Vagina (tissue), 2 donors: ENCODE measurements around the gene PPP2R2B. TPM values are rescaled to one million over a fixed set of nuclear protein-coding genes. Genes with fewer than 3 reads are reported as not detected.

Source experiments
- DNase-seq, 2 donors: peaks; one replicate each; pipeline ENCODE4 v3.0.0-alpha.2; 2017; ENCODE audit errors: extremely low spot score in 2 of 2
- H3K27ac ChIP-seq: fragments of 200-600 bp; sonication (generic); one replicate; pipeline ENCODE4 v1.5.1; 2019
- H3K27me3 ChIP-seq: fragments of 200-600 bp; sonication (generic); one replicate; pipeline ENCODE4 v1.5.1; 2019
- H3K36me3 ChIP-seq, 2 donors: fragments of 200-600 bp; sonication (generic); one replicate each; pipeline ENCODE4 v1.5.1; 2017 to 2019
- H3K4me1 ChIP-seq: fragments of 200-600 bp; sonication (generic); one replicate; pipeline ENCODE4 v1.5.1; 2019
- H3K4me3 ChIP-seq, 2 donors: fragments of 200-600 bp; sonication (generic); 1 replicate in 1 of 2; 2 replicates in 1 of 2; pipeline ENCODE4 v1.5.1; 2016 to 2019
- H3K9me3 ChIP-seq: fragments of 200-600 bp; sonication (generic); one replicate; pipeline ENCODE4 v1.5.1; 2019
- POLR2A ChIP-seq, 2 donors: fragments of 450-650 bp; IDR thresholded peaks; one replicate each; pipeline ENCODE4 v1.6.1; 2017; ENCODE audit warnings: antibody characterized with exemption in 2 of 2, mild to moderate bottlenecking in 2 of 2, moderate library complexity in 2 of 2
- POLR2AphosphoS5 ChIP-seq, 2 donors: sonication (generic); formaldehyde crosslinking; IDR thresholded peaks; one replicate each; pipeline ENCODE4 v1.9.0; 2017; ENCODE audit warnings: antibody characterized with exemption in 2 of 2, mild to moderate bottlenecking in 2 of 2, low read depth in 1 of 2; ENCODE audit not compliant: insufficient read depth in 1 of 2
- intact Hi-C: fragments of 100-400 bp; cut with DNase I; formaldehyde crosslinking; loops from one replicate; pipeline ENCODE4 v1.15.1; 2023
- total RNA-seq: library from RNA; depleted of rRNA; stranded (reverse); fragments of >200 nt; gene quantifications from one replicate; pipeline ENCODE4 v1.2.3, GENCODE V29; 2016
- TF ChIP-seq, protein P1 (sequence below), 3 experiments: fragments of 450-650 bp in 2 of 3; fragments of 200-600 bp in 1 of 3; sonication (generic) in 1 of 3; IDR thresholded peaks; one replicate each; pipeline ENCODE4 v1.5.1; 2017 to 2019; ENCODE audit warnings: antibody characterized with exemption in 3 of 3, mild to moderate bottlenecking in 2 of 3, moderate library complexity in 2 of 3

PPP2R2B gene
- total RNA-seq, 1 donor from 2014 or later, result 6.6 TPM

DNA sequence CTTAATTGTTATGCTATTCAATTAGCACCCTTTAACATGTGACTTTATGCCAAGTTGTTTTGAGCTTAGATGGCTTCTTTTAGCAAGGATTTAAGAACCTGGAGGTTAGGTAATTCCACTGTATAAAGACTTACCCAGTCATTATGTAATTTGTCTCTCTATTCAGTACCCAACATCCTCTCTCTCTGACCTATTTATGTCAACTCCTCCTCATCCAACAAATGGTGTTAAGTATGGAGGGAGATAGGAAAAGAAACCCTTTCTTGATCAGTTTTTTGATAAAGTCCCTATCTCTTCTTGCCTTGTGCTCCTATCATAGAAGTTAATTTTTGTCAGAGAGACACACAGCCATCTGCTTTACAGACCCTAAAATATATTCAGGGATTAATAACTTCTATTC, 181.3 kb downstream of the PPP2R2B start:
- no peak overlapping the region for H3K27ac ChIP-seq
- H3K4me1 ChIP-seq, result no peaks in the 10 kb centered on the region
- no peaks in the 10 kb centered on the region for H3K9me3 ChIP-seq
- H3K36me3 ChIP-seq, result no peaks in the 10 kb centered on the region
- DNase-seq, result no peak
- H3K4me3 ChIP-seq, result no peak overlapping the region
- no peaks in the 10 kb centered on the region for H3K27me3 ChIP-seq
- TF ChIP-seq, protein P1, sequence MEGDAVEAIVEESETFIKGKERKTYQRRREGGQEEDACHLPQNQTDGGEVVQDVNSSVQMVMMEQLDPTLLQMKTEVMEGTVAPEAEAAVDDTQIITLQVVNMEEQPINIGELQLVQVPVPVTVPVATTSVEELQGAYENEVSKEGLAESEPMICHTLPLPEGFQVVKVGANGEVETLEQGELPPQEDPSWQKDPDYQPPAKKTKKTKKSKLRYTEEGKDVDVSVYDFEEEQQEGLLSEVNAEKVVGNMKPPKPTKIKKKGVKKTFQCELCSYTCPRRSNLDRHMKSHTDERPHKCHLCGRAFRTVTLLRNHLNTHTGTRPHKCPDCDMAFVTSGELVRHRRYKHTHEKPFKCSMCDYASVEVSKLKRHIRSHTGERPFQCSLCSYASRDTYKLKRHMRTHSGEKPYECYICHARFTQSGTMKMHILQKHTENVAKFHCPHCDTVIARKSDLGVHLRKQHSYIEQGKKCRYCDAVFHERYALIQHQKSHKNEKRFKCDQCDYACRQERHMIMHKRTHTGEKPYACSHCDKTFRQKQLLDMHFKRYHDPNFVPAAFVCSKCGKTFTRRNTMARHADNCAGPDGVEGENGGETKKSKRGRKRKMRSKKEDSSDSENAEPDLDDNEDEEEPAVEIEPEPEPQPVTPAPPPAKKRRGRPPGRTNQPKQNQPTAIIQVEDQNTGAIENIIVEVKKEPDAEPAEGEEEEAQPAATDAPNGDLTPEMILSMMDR (IDR thresholded peaks at IDR 0.05), result no peak
- intact Hi-C loops, result no loop called here

DNA sequence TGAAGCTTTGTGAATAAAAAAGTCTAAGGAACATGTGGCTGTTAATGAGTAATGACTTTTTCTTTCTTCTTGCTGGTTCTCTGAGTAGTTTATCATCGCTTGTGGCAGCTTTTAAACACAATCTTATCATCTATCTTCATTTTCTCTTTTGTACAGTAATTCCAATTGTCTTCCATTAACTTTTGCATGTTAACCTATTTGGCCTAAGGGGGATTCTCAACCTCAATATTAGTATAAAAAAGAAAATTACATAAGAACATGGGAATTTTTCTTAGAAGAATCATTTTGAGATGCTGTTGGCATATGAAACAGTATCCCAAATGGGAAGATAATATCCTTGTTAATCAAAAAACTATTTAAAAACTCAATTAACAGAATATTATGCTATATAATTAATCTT, 182.9 kb downstream of the PPP2R2B start:
- H3K4me3 ChIP-seq, result no peak overlapping the region
- no peaks in the 10 kb centered on the region for H3K36me3 ChIP-seq
- DNase-seq, result no peak
- intact Hi-C loops, result no loop called here
- no peak overlapping the region for H3K27ac ChIP-seq
- H3K27me3 ChIP-seq, result no peaks in the 10 kb centered on the region
- TF ChIP-seq POLR2AphosphoS5 (IDR thresholded peaks at IDR 0.05; ENCODE audit: insufficient read depth in 1 of 2, low read depth in 1 of 2) (no peak), POLR2A (IDR thresholded peaks at IDR 0.05) (no peak)
- TF ChIP-seq, protein P1 (IDR thresholded peaks at IDR 0.05), result no peak
- no peaks in the 10 kb centered on the region for H3K4me1 ChIP-seq
- no peaks in the 10 kb centered on the region for H3K9me3 ChIP-seq

DNA sequence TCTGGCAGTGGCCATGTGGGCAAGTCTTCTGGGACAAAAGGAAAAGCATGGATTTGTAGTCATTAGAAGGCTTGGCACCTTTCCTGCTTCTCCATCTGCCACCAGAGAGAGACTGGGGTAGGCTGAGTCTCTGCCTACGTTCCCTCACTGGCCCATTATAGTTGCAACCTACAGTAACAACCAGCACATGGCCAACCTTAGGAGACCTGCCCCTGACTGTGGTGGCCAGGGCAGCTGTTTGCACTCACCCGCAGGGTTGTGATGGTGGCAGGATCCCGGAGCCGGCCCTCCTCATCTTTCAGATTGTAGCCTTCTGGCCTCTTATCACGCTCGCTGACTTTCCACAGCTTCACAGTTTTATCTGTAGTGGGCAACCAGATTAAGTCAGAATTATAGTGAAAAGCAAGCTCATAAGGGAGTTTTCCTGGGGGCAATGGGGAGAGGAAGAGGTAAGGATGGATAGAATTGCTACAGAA, 187.6 kb downstream of the PPP2R2B start:
- Histone ChIP-seq H3K27ac (no peak overlapping the region), H3K4me3 (no peak overlapping the region), H3K9me3 (no peaks in the 10 kb centered on the region), H3K27me3 (no peaks in the 10 kb centered on the region), H3K4me1 (no peaks in the 10 kb centered on the region), H3K36me3 (no peaks in the 10 kb centered on the region)
- TF ChIP-seq, protein P1 (IDR thresholded peaks at IDR 0.05), result no peak
- TF ChIP-seq POLR2A (IDR thresholded peaks at IDR 0.05) (no peak), POLR2AphosphoS5 (IDR thresholded peaks at IDR 0.05; ENCODE audit: insufficient read depth in 1 of 2, low read depth in 1 of 2) (no peak)
- DNase-seq, result no peak
- intact Hi-C loops, result no loop called here

DNA sequence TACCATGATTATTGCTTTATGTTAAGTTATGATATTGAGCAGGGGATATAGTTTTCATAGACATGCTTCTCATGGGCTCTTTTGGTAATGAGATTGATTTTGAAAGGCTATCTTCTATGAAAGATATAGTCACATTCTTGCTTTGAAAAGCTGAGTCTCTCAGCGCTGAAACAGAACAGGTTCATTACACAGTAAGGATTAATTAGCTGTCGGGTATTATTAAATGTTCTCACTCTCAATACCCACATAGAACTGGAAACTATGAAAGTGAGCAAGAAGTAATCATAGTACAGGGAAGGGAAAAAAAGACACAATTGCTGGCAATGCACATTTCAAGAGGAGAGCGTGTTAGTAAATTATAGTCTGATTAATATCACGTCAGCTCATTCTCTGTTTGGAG, 190.9 kb downstream of the PPP2R2B start:
- intact Hi-C loops, result no loop called here
- no peak for DNase-seq

DNA sequence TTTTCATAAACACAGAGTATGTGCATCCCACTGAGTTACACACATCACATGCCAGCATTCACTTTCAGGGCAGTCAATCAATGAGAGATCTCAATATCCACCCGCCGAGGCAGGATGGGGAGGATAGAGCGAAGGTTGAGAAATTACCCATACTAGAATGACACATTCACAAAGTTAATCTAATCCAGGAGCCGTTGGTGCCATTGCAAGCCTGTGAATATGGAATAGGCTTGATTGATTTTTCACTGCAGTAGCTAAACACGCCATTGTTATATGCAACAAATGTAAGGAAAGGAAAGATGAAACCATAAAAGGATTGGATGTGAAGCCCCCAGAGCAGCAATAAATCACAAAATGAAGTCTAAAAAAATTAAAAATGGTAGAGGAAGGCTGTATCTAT, 194.7 kb downstream of the PPP2R2B start:
- intact Hi-C loops, result no loop called here
- no peak for TF ChIP-seq POLR2A (IDR thresholded peaks at IDR 0.05)
- TF ChIP-seq, protein P1 (IDR thresholded peaks at IDR 0.05), result no peak
- TF ChIP-seq POLR2AphosphoS5 (IDR thresholded peaks at IDR 0.05; ENCODE audit: insufficient read depth in 1 of 2, low read depth in 1 of 2), result no peak
- H3K4me1 ChIP-seq, result no peaks in the 10 kb centered on the region
- no peak overlapping the region for H3K4me3 ChIP-seq
- no peak for DNase-seq
- H3K27ac ChIP-seq, result no peak overlapping the region
- H3K36me3 ChIP-seq, result no peaks in the 10 kb centered on the region
- H3K27me3 ChIP-seq, result no peaks in the 10 kb centered on the region
- no peaks in the 10 kb centered on the region for H3K9me3 ChIP-seq

More for the DNA sequence above, 190.9 kb downstream of the PPP2R2B start:
- Histone ChIP-seq H3K4me1 (no peaks in the 10 kb centered on the region), H3K27me3 (no peaks in the 10 kb centered on the region), H3K36me3 (no peaks in the 10 kb centered on the region), H3K9me3 (no peaks in the 10 kb centered on the region), H3K4me3 (no peak overlapping the region), H3K27ac (no peak overlapping the region)
- TF ChIP-seq POLR2A (IDR thresholded peaks at IDR 0.05), result no peak
- TF ChIP-seq, protein P1 (IDR thresholded peaks at IDR 0.05), result no peak
- no peak for TF ChIP-seq POLR2AphosphoS5 (IDR thresholded peaks at IDR 0.05; ENCODE audit: insufficient read depth in 1 of 2, low read depth in 1 of 2)
